ENCODE data around the gene PLA2G5. TPM values are rescaled to one million over a fixed set of nuclear protein-coding genes. Genes with fewer than 3 reads are reported as not detected.

Gene PLA2G5
- polyA plus RNA-seq, 3 donors = not detected

- WGBS (ENCODE audit: insufficient coverage) = 80% methylated on average over 4 of the region's 8 CpGs
- H3K4me1 Mint-ChIP-seq = peaks cover 12% of the 10 kb centered on the region
These were observed 8.2 kb downstream of the PLA2G5 start for GRCh38 chr1:20078171-20078651.

GRCh38 chr1:20078711-20079110 is 8.7 kb downstream of the PLA2G5 start:
- WGBS (ENCODE audit: insufficient coverage) = 94% methylated on average over 5 of the region's 5 CpGs
- intact Hi-C loops (cut with micrococcal nuclease) = no loop called here
- no peaks in the 10 kb centered on the region for H3K36me3 ChIP-seq (replicated peaks in 1 of 2; ENCODE audit: control insufficient read depth in 1 of 2, insufficient read depth in 2 of 2, low read length in 2 of 2)
- H3K9me3 ChIP-seq (replicated peaks in 1 of 2; ENCODE audit: control insufficient read depth in 1 of 2, insufficient read depth in 1 of 2, low read length in 2 of 2) = no peaks in the 10 kb centered on the region
- Mint-ChIP-seq H3K9me3 (peaks cover 0 to 9% (median 0%) of the 10 kb centered on the region in 7 donors), H3K4me1 (peaks cover 12% of the 10 kb centered on the region), H3K27ac (no peak overlapping the region), H3K36me3 (no peaks in the 10 kb centered on the region), H3K4me3 (no peak overlapping the region), H3K27me3 (ENCODE audit: low read depth in 3 of 3) (peaks cover 27 to 47% (median 39%) of the 10 kb centered on the region in 3 donors)
- H3K4me3 ChIP-seq (replicated peaks in 1 of 3; ENCODE audit: low read depth in 2 of 3, low read length in 3 of 3) = no peak overlapping the region
- peaks cover 8 to 13% of the 10 kb centered on the region in 2 donors for H3K4me1 ChIP-seq (ENCODE audit: control insufficient read depth in 1 of 2, insufficient read depth in 2 of 2, low read length in 2 of 2)
- H4K20me1 ChIP-seq (ENCODE audit: insufficient read depth, low read length) = no peaks in the 10 kb centered on the region
- H3K4me2 ChIP-seq (replicated peaks; ENCODE audit: extremely low read depth, low read length, poor library complexity, severe bottlenecking) = no peak overlapping the region
- DNase-seq = no peak
- H3K27me3 ChIP-seq (ENCODE audit: control insufficient read depth in 2 of 2, insufficient read depth in 2 of 2, low read length in 2 of 2) = peaks cover 0 to 19% of the 10 kb centered on the region in 2 donors
- H3K27ac ChIP-seq (ENCODE audit: low read depth in 1 of 2, low read length in 2 of 2) = no peak overlapping the region
- H3K79me2 ChIP-seq (ENCODE audit: insufficient read depth, low read length) = no peaks in the 10 kb centered on the region
- TF ChIP-seq CTCF (IDR thresholded peaks at IDR 0.05) = no peak
- H3K9ac ChIP-seq (ENCODE audit: insufficient read depth, low read length, poor library complexity, severe bottlenecking) = no peak overlapping the region
- H2AFZ ChIP-seq (ENCODE audit: insufficient read depth, low read depth, low read length, poor library complexity, severe bottlenecking) = no peak overlapping the region

More at GRCh38 chr1:20078171-20078651, 8.2 kb downstream of the PLA2G5 start:
- Histone ChIP-seq H3K27me3 (ENCODE audit: control insufficient read depth in 2 of 2, insufficient read depth in 2 of 2, low read length in 2 of 2) (peaks cover 0 to 19% of the 10 kb centered on the region in 2 donors), H3K9ac (ENCODE audit: insufficient read depth, low read length, poor library complexity, severe bottlenecking) (no peak overlapping the region), H3K79me2 (ENCODE audit: insufficient read depth, low read length) (no peaks in the 10 kb centered on the region), H4K20me1 (ENCODE audit: insufficient read depth, low read length) (no peaks in the 10 kb centered on the region), H3K4me2 (replicated peaks; ENCODE audit: extremely low read depth, low read length, poor library complexity, severe bottlenecking) (no peak overlapping the region), H3K27ac (ENCODE audit: low read depth in 1 of 2, low read length in 2 of 2) (no peak overlapping the region), H3K4me3 (replicated peaks in 1 of 3; ENCODE audit: low read depth in 2 of 3, low read length in 3 of 3) (no peak overlapping the region), H3K9me3 (replicated peaks in 1 of 2; ENCODE audit: control insufficient read depth in 1 of 2, insufficient read depth in 1 of 2, low read length in 2 of 2) (no peaks in the 10 kb centered on the region), H3K36me3 (replicated peaks in 1 of 2; ENCODE audit: control insufficient read depth in 1 of 2, insufficient read depth in 2 of 2, low read length in 2 of 2) (no peaks in the 10 kb centered on the region), H2AFZ (ENCODE audit: insufficient read depth, low read depth, low read length, poor library complexity, severe bottlenecking) (no peak overlapping the region), H3K4me1 (ENCODE audit: control insufficient read depth in 1 of 2, insufficient read depth in 2 of 2, low read length in 2 of 2) (peaks cover 8 to 13% of the 10 kb centered on the region in 2 donors)
- peaks cover 0 to 9% (median 0%) of the 10 kb centered on the region in 7 donors for H3K9me3 Mint-ChIP-seq
- no peak for DNase-seq
- H3K27me3 Mint-ChIP-seq (ENCODE audit: low read depth in 3 of 3) = peaks cover 22 to 45% (median 34%) of the 10 kb centered on the region in 3 donors
- intact Hi-C loops (cut with micrococcal nuclease) = no loop called here
- H3K27ac Mint-ChIP-seq = no peak overlapping the region
- no peak for TF ChIP-seq CTCF (IDR thresholded peaks at IDR 0.05)
- H3K36me3 Mint-ChIP-seq = no peaks in the 10 kb centered on the region
- H3K4me3 Mint-ChIP-seq = peak overlapping the region in 1 of 2 donors; percentile 19
